Urothelium cell line (cell line): ENCODE data around the gene ANO10.
"Not testable (repeated sequence)": the region's sequence is repeated elsewhere in the genome, so short reads cannot be mapped to it uniquely, and the experiment has no call there.

Experiments
- DNase-seq: peaks from one replicate; pipeline ENCODE4 v3.0.0; 2011; ENCODE audit warnings: low spot score, mixed read lengths
- FAIRE-seq: peaks from 2 replicates; lab custom pipeline; 2011; peaks lifted over from hg19 to GRCh38; lab: Jason Lieb, UNC

ANO10 gene, protein sequence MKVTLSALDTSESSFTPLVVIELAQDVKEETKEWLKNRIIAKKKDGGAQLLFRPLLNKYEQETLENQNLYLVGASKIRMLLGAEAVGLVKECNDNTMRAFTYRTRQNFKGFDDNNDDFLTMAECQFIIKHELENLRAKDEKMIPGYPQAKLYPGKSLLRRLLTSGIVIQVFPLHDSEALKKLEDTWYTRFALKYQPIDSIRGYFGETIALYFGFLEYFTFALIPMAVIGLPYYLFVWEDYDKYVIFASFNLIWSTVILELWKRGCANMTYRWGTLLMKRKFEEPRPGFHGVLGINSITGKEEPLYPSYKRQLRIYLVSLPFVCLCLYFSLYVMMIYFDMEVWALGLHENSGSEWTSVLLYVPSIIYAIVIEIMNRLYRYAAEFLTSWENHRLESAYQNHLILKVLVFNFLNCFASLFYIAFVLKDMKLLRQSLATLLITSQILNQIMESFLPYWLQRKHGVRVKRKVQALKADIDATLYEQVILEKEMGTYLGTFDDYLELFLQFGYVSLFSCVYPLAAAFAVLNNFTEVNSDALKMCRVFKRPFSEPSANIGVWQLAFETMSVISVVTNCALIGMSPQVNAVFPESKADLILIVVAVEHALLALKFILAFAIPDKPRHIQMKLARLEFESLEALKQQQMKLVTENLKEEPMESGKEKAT

GRCh38 chr3:43621656-43622432 is at the start of gene ANO10:
ANO10 (minus strand) TSS chr3:43622011; CDS start chr3:43605852, 16,159 bp downstream.
- FAIRE-seq (peak; percentile 20), DNase-seq (peak; percentile 99)

- FAIRE-seq (peak; percentile 85), DNase-seq (no peak)
Observed at GRCh38 chr3:43670635-43671522, 49.1 kb upstream of the ANO10 start.

- not testable (repeated sequence) for FAIRE-seq, DNase-seq
Observed at GRCh38 chr3:43665011-43665410, 43.2 kb upstream of the ANO10 start.

DNA sequence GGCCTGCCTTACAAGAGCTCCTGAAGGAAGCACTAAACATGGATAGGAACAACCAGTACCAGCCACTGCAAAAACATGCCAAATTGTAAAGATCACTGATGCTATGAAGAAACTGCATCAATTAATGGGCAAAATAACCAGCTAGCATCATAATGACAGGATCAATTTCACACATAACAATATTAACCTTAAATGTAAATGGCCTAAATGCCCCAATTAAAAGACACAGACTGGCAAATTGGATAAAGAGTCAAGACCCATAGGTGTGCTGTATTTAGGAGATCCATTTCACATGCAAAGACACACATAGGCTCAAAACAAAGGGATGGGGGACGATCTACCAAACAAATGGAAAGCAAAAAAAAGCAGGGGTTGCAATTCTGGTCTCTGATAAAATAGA is 39.6 kb upstream of the ANO10 start:
- FAIRE-seq, result not testable (repeated sequence)

DNA sequence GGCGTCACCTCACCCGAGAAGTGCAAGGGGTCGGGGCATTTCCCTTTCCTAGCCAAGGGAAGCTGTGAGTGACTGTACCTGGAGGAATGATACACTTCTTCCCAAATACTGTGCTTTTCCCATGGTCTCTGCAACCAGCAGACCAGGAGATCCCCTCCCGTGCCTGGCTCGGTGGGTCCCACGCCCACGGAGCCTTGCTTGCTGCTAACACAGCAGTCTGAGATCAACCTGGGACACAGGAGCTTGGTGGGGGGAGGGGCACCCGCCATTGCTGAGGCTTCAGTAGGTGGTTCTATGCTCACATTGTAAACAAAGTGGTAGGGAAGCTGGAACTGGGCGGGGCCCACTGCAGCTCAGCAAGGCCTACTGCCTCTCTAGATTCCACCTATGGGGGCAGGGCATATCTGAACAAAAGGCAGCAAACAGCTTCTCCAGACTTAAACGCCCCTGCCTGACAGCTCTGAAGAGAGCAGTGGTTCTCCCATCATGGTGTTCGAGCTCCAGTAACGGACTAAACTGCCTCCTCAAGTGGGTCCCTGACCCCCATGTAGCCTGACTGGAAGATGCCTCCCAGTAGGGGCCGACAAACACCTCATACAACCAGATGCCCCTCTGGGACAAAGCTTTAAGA is 37.6 kb upstream of the ANO10 start:
- FAIRE-seq (no peak), DNase-seq (no peak)

More for the DNA sequence above, 39.6 kb upstream of the ANO10 start:
- not testable (repeated sequence) for DNase-seq

DNA sequence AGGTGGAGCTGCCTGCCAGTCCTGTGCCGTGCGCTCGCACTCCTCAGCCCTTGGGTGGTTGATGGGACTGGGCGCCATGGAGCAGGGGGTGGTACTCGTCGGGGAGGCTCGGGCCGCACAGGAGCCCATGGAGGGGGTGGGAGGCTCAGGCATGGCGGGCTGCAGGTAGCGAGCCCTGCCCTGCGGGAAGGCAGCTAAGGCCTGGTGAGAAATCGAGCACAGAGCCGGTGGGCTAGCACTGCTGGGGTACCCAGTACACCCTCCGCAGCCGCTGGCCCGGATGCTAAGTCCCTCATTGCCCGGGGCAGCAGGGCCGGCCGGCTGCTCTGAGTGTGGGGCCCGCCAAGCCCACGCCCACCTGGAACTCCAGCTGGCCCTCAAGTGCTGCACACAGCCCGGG is 34.6 kb upstream of the ANO10 start:
- not testable (repeated sequence) for DNase-seq, FAIRE-seq

GRCh38 chr3:43650345-43650744 is 28.5 kb upstream of the ANO10 start:
- FAIRE-seq, result no peak
- DNase-seq, result no peak

- FAIRE-seq (no peak), DNase-seq (no peak)
Observed at GRCh38 chr3:43649365-43649968, 27.7 kb upstream of the ANO10 start.

GRCh38 chr3:43648957-43649356 is 27.1 kb upstream of the ANO10 start:
- FAIRE-seq, result no peak
- no peak for DNase-seq

GRCh38 chr3:43647331-43648166 is 25.7 kb upstream of the ANO10 start:
- no peak for FAIRE-seq

DNA sequence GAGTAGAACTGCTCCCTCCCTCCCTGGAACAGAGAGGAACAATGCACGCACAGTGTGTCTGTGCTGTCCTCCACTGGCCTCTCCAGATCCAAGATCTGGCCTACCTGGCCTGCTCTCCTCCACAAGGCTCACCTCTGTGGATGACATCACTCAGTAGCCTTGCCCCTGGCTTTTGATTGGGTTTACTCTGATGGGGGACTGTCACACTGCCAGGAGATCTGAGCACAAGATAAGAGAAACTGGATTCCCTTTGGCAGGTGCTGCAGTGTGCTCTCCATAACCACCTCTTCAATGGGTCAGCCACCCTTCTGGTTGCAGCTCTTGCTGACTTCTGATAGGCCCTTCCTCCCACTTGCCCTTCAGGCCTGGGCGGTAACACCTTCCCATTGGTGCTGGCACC is 22.6 kb upstream of the ANO10 start:
- no peak for DNase-seq
- FAIRE-seq, result no peak

More at GRCh38 chr3:43647331-43648166, 25.7 kb upstream of the ANO10 start:
- DNase-seq, result no peak

GRCh38 chr3:43641306-43642114 is 19.7 kb upstream of the ANO10 start:
- DNase-seq (no peak), FAIRE-seq (no peak)

GRCh38 chr3:43640681-43641080 is 18.9 kb upstream of the ANO10 start:
- DNase-seq (no peak), FAIRE-seq (no peak)

GRCh38 chr3:43638594-43639447 is 17.0 kb upstream of the ANO10 start:
- FAIRE-seq, result peak; percentile 62

GRCh38 chr3:43637702-43638101 is 15.9 kb upstream of the ANO10 start:
- FAIRE-seq (no peak), DNase-seq (no peak)

More at GRCh38 chr3:43638594-43639447, 17.0 kb upstream of the ANO10 start:
- peak; percentile 59 for DNase-seq

DNA sequence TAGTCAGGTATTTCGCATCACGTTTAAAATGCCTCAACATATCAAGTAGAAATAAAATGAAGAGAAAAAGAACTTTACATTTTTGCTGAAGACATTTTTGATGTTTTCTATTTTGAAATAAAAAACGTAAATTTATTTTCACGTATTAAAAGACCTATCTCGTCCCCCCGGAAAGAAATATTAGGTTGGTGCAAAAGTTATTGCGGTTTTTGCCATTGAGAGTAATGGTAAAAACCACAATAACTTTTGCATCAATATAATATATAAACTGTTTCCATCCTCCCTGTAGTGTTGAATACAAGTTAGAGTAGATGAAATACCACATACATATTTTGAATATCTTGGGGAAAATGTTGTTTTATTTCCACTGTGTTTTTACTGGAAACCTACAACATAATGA is 11.2 kb upstream of the ANO10 start:
- no peak for DNase-seq
- no peak for FAIRE-seq

DNA sequence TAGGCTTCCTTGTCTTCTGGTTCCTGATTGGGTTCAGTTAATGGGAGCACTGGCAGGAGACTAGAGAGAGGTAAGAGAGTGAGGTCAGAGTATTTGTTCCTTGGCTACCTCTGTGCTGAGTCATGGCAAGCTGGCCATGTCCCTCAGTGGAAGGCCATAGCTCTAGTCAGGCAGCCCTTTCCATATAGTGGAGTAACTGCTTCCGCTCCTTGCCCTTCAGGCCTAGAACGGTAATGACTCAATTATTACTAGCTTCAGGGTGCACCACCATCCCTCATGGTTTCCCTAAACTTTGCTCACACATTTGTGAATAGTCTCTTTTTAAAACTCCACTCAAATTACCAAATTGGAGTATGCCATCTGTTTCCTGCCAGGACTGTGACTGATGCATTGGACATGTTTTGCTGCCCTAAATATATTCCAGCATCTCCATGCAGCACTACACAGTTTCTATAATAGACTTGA is 10.5 kb upstream of the ANO10 start:
- DNase-seq (peak; percentile 48), FAIRE-seq (no peak)
